Brain microvascular endothelial cell (primary cell): ENCODE measurements around the gene BCAR3.

Experiments
- DNase-seq: peaks from one replicate; pipeline ENCODE4 v3.0.0-alpha.2; 2020
- H3K27ac ChIP-seq: fragments of 250-450 bp; sonication (Bioruptor Pico); 2 replicates; pipeline ENCODE4 v1.5.1; 2020; ENCODE audit warnings: mild to moderate bottlenecking, moderate library complexity
- H3K27me3 ChIP-seq: fragments of 250-450 bp; sonication (Bioruptor Pico); replicated peaks from 2 replicates; pipeline ENCODE4 v1.5.1; 2020; ENCODE audit warnings: mild to moderate bottlenecking
- H3K36me3 ChIP-seq: fragments of 250-450 bp; sonication (Bioruptor Pico); replicated peaks from 2 replicates; pipeline ENCODE4 v1.5.1; 2020; ENCODE audit warnings: mild to moderate bottlenecking
- H3K4me3 ChIP-seq: 2 replicates; pipeline ENCODE4 v1.5.1; 2011; ENCODE audit warnings: low read depth, mild to moderate bottlenecking, control low read depth, low read length, moderate library complexity
- CTCF ChIP-seq: IDR thresholded peaks from 2 replicates; pipeline ENCODE4 v1.5.1; 2011; ENCODE audit warnings: low read depth, mild to moderate bottlenecking, moderate library complexity, low read length, control low read depth, inconsistent platforms; ENCODE audit errors: missing control alignments
- in situ Hi-C: cut with HindIII; loops from 2 replicates; pipeline ENCODE4 v1.10.0; 2017; ENCODE audit warnings: low sequenced_read_pairs, low pct_ligation_motif_present

Gene BCAR3

GRCh38 chr1:93716941-93717368 is 35.3 kb upstream of the BCAR3 start:
- no peak for TF ChIP-seq CTCF
- no peaks in the 10 kb centered on the region for H3K27me3 ChIP-seq
- DNase-seq, result peak; percentile 39
- no peak overlapping the region for H3K27ac ChIP-seq
- no peak overlapping the region for H3K4me3 ChIP-seq
- H3K36me3 ChIP-seq, result no peaks in the 10 kb centered on the region
- in situ Hi-C loops, result no loop called here

- Histone ChIP-seq H3K4me3 (no peak overlapping the region), H3K36me3 (no peaks in the 10 kb centered on the region), H3K27me3 (no peaks in the 10 kb centered on the region), H3K27ac (no peak overlapping the region)
- TF ChIP-seq CTCF, result no peak
- DNase-seq, result no peak
- in situ Hi-C loops, result no loop called here
These were observed 34.5 kb upstream of the BCAR3 start for GRCh38 chr1:93716163-93716562.

- in situ Hi-C loops, result no loop called here
- H3K27me3 ChIP-seq, result no peaks in the 10 kb centered on the region
- H3K27ac ChIP-seq, result no peak overlapping the region
- H3K36me3 ChIP-seq, result no peaks in the 10 kb centered on the region
- no peak overlapping the region for H3K4me3 ChIP-seq
- DNase-seq, result no peak
- TF ChIP-seq CTCF, result no peak
These were observed 34.0 kb upstream of the BCAR3 start for GRCh38 chr1:93715529-93716126.

- in situ Hi-C loops, result no loop called here
- Histone ChIP-seq H3K27me3 (no peaks in the 10 kb centered on the region), H3K36me3 (no peaks in the 10 kb centered on the region), H3K27ac (no peak overlapping the region), H3K4me3 (no peak overlapping the region)
- DNase-seq, result no peak
- no peak for TF ChIP-seq CTCF
These were observed 32.7 kb upstream of the BCAR3 start for GRCh38 chr1:93714356-93714755.

GRCh38 chr1:93713341-93713740 is 31.7 kb upstream of the BCAR3 start:
- Histone ChIP-seq H3K4me3 (no peak overlapping the region), H3K36me3 (no peaks in the 10 kb centered on the region), H3K27ac (no peak overlapping the region), H3K27me3 (no peaks in the 10 kb centered on the region)
- in situ Hi-C loops, result no loop called here
- TF ChIP-seq CTCF, result no peak
- DNase-seq, result no peak

- Histone ChIP-seq H3K4me3 (no peak overlapping the region), H3K27ac (no peak overlapping the region), H3K27me3 (no peaks in the 10 kb centered on the region), H3K36me3 (no peaks in the 10 kb centered on the region)
- in situ Hi-C loops, result no loop called here
- no peak for DNase-seq
- no peak for TF ChIP-seq CTCF
These were observed 31.1 kb upstream of the BCAR3 start for GRCh38 chr1:93712741-93713140.
